ENCODE data around the gene MED10.
A peak's percentile ranks its signal among the peaks of the same experiment; 100 is the strongest.

The MED10 gene

GRCh38 chr5:6377905-6378765 is at the start of gene MED10:
TSS of gene MED10 (minus strand) at chr5:6378547. CDS start at chr5:6378483, 64 bp downstream.
- peak; percentile 96 for DNase-seq (ENCODE audit: low read depth)

GRCh38 chr5:6427694-6428093 is 49.3 kb upstream of the MED10 start:
- no peak for DNase-seq (ENCODE audit: low read depth)

- no peak for DNase-seq (ENCODE audit: low read depth)
Observed at GRCh38 chr5:6424700-6425099, 46.4 kb upstream of the MED10 start.

GRCh38 chr5:6424110-6424659 is 45.8 kb upstream of the MED10 start:
- DNase-seq (ENCODE audit: low read depth): no peak

GRCh38 chr5:6423327-6424109 is 45.2 kb upstream of the MED10 start:
- DNase-seq (ENCODE audit: low read depth): no peak

GRCh38 chr5:6419340-6419852 is 41.0 kb upstream of the MED10 start:
- DNase-seq (ENCODE audit: low read depth): no peak

GRCh38 chr5:6418679-6419276 is 40.4 kb upstream of the MED10 start:
- no peak for DNase-seq (ENCODE audit: low read depth)

GRCh38 chr5:6417657-6418056 is 39.3 kb upstream of the MED10 start:
- DNase-seq (ENCODE audit: low read depth): no peak

- DNase-seq (ENCODE audit: low read depth): no peak
Observed at GRCh38 chr5:6412811-6413210, 34.5 kb upstream of the MED10 start.

- no peak for DNase-seq (ENCODE audit: low read depth)
Observed at GRCh38 chr5:6411141-6411540, 32.8 kb upstream of the MED10 start.

- no peak for DNase-seq (ENCODE audit: low read depth)
Observed at GRCh38 chr5:6410421-6410820, 32.1 kb upstream of the MED10 start.

GRCh38 chr5:6408627-6409446 is 30.5 kb upstream of the MED10 start:
- DNase-seq (ENCODE audit: low read depth): no peak

GRCh38 chr5:6408260-6408596 is 29.9 kb upstream of the MED10 start:
- no peak for DNase-seq (ENCODE audit: low read depth)

GRCh38 chr5:6407558-6408259 is 29.4 kb upstream of the MED10 start:
- DNase-seq (ENCODE audit: low read depth): no peak

- no peak for DNase-seq (ENCODE audit: low read depth)
Observed at GRCh38 chr5:6405591-6405990, 27.2 kb upstream of the MED10 start.

- DNase-seq (ENCODE audit: low read depth): no peak
Observed at GRCh38 chr5:6404129-6404528, 25.8 kb upstream of the MED10 start.

- DNase-seq (ENCODE audit: low read depth): no peak
Observed at GRCh38 chr5:6403416-6403815, 25.1 kb upstream of the MED10 start.

GRCh38 chr5:6402939-6403338 is 24.6 kb upstream of the MED10 start:
- DNase-seq (ENCODE audit: low read depth): no peak

- no peak for DNase-seq (ENCODE audit: low read depth)
Observed at GRCh38 chr5:6401410-6401809, 23.1 kb upstream of the MED10 start.

GRCh38 chr5:6399980-6400910 is 21.9 kb upstream of the MED10 start:
- DNase-seq (ENCODE audit: low read depth): no peak

Data from activated T-cell treated with anti-CD3 and anti-CD28 coated beads for 1 hour (primary cell).